GM10847 (cell line): Measurements from ENCODE around the gene DOCK2.

Experiments
- POLR2A ChIP-seq: IDR thresholded peaks from 2 replicates; pipeline ENCODE4 v1.6.1; 2011; ENCODE audit not compliant: insufficient read length; ENCODE audit errors: extremely low read depth

Gene DOCK2

DNA sequence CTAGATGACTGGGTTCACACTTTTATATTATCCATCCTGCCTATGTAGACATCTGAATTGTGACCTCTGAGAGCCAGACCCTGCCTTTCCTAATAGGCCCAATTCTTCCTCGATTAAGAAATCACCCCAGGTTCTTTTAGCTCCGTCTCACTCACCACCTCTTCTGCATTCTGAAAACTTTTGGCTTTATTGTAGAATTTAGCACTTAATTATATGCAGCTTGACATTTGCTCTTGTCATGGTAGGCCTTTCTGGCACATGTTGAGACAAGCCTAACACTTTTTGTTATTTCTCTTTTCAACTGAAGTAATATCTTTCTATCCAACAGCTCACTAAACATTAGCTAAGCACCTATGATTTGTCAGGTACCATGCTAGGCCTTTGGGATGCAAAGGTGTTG lies 180.0 kb downstream of the DOCK2 start:
- no peak for TF ChIP-seq POLR2A

- no peak for TF ChIP-seq POLR2A
Observed at GRCh38 chr5:169826618-169827017, 189.5 kb downstream of the DOCK2 start.

- no peak for TF ChIP-seq POLR2A
Observed at GRCh38 chr5:169827769-169828168, 190.7 kb downstream of the DOCK2 start.

- TF ChIP-seq POLR2A: no peak
Observed at GRCh38 chr5:169828385-169828784, 191.3 kb downstream of the DOCK2 start.

DNA sequence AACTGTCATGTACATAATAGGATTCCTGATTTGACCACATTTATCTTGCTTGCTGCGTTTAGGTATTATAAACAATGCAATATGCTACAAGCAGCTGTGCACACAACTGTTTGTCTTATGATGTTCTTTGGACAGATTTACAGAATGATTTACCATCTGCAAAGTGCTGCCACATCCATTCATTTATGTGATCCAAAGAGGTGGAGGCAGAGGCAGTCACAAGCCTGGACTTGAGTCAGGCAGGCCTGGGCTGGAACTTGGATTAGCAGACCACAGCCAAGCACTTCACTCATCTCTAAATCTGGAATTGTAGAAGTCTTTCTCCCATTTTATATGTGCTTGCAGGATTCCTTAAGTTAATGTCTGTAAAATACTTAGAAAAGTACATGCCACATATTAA lies 194.3 kb downstream of the DOCK2 start:
- no peak for TF ChIP-seq POLR2A

DNA sequence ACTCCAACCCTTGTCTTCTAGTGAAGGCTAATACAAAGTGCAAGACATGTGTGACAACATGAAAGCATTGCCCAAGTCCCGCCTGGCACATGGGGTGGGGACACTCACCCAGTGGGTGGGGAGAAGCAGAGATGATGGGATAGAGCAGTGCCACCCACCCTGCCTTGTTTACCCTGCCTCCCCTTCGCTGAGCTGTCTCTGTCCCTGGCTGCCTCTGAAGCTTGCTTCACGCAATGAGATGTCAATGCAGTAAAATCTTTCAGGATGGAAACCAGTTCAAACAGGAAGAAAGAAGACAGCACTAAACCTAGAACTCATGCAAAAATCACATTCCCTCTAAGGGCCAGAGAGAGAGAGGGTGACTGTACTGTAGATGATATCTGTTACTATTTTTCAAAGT lies 195.2 kb downstream of the DOCK2 start:
- TF ChIP-seq POLR2A: no peak

GRCh38 chr5:169832845-169833244 lies 195.8 kb downstream of the DOCK2 start:
- no peak for TF ChIP-seq POLR2A

- no peak for TF ChIP-seq POLR2A
Observed at GRCh38 chr5:169836835-169837536, 199.9 kb downstream of the DOCK2 start.

GRCh38 chr5:169837686-169838085 lies 200.6 kb downstream of the DOCK2 start:
- no peak for TF ChIP-seq POLR2A

DNA sequence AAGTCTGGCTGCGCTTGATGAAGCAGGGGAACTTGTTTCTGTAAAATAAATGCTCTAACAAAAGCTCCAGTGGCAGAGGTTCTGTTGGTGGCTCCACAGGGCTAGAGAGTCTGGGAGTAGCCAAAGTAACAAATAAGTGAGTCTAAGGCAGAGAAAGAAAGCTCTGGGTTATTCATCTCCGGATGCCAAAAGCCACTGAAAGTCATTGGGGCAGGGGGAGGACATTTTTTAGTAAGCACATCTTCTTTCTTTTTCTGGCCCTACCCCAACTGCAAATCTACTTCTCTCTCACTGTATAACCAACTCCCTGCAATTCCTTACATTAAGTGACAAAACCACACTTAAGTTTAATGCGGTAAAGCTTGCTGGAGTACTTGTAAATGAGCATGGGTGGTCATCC lies 201.6 kb downstream of the DOCK2 start:
- TF ChIP-seq POLR2A: no peak

DNA sequence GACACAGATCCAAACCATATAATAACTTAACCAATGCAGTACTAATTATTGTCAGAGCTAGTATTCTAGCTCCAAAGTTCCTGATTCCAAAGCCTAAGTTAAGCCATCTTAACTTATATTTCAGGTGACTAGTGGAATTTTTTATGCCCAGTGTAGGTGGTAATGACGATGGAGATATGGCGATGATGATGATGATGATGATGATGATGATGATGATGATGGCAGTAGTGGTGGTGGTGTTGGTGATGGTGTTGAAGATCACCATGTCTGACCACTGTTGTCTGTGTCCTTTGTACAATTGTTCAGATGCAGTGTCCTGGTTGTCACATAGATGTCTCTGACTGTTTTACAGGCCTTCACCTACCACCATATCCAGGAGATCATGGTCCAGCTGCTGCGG lies 203.3 kb downstream of the DOCK2 start:
- no peak for TF ChIP-seq POLR2A

DNA sequence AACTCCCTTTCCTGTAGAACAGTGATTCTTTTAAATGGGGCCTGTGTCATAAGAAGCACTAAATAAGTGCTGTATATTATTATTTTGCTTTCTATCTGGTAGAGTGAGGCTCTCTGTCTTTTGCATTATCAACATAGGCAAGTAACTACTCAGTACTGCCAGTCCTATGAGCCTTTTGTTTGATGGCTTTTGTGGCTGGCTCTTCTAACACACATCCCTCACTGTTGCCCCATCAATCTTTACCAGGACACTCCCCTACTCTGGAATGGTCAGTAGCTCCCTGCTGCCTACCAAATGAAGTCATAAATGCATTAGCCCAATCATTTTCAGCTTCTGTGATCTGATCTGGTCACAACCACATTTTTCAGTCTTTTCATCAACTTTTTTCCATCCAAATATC lies 205.6 kb downstream of the DOCK2 start:
- no peak for TF ChIP-seq POLR2A

GRCh38 chr5:169847519-169847918 lies 210.4 kb downstream of the DOCK2 start:
- no peak for TF ChIP-seq POLR2A

- TF ChIP-seq POLR2A: no peak
Observed at GRCh38 chr5:169848271-169848670, 211.2 kb downstream of the DOCK2 start.

DNA sequence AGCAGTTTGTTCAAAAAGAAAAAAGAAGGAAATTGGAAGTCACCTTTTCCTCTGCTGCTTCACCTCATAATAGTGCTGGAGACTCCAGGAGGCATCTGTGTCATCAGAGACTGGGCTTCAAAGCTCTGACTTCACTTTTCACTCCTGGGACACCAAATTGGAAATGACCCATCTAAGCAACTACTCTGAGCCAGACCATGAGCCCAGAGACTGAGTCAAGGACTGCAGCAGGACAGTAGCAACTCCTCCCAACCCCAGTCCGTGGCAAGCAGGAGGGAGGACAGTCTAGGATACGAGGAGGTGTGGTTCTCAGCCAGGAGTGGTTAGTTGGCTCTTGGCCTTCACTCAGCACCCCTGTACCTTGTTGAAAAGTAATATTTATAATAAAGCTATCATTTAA lies 211.7 kb downstream of the DOCK2 start:
- no peak for TF ChIP-seq POLR2A

- TF ChIP-seq POLR2A: no peak
Observed at GRCh38 chr5:169850409-169850808, 213.3 kb downstream of the DOCK2 start.

- no peak for TF ChIP-seq POLR2A
Observed at GRCh38 chr5:169851321-169851850, 214.3 kb downstream of the DOCK2 start.
